Measurements from ENCODE around the gene C2CD3. TPM values are rescaled to one million over a fixed set of nuclear protein-coding genes. Genes with fewer than 3 reads are reported as not detected.
A peak's percentile ranks its signal among the peaks of the same experiment; 100 is the strongest.

C2CD3 gene
- total and polyA plus RNA-seq, 9 of the 15 experiments (the other 6 are each of a cell fraction or from before 2014, with no cell fraction given), result 4.4 to 20.2 (median 15.4) TPM

DNA sequence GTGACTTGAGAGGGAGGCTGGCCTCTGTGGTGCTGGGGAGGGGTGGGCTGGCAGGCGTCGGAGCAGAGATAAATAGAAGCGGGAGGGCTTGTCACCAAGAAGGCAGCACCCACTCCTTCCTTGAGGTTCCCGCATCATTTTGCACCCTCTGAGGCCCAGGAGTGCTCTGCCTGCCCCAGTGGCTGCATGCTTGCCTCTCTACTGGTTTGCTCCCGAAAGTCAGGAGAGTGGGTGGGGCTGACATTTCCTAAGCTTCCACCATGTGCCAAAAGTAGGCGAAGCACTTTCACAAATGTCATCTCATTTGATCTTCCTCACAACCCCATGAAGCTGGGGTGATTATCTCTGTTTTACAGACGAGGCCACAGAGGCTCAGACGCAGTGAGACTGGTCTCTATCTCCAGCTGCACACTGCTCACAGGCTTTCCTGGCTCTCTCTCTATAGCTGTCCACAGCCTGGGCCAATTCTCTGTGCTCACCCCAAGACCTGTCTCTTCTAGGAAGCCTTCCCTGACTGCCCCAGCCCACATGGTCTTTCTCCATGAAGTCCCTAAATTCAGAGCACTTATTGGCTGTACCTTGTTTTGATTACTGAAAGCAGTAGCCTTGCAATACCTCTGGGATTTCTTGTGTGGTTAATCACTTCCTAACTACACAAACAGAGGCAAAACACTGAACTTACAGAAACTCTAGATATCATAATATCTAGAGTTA, 159.3 kb downstream of the C2CD3 start (continued):
- TF ChIP-seq MCM2 (IDR thresholded peaks at IDR 0.05; ENCODE audit: low read depth) (no peak), SRSF7 (optimal IDR thresholded peaks at IDR 0.05; ENCODE audit: low read depth, low read length) (no peak), ZNF197 (CRISPR knock-in tag; IDR thresholded peaks at IDR 0.05; ENCODE audit: low read depth) (peak; percentile 79), RUNX1 (IDR thresholded peaks at IDR 0.05; ENCODE audit: low read depth) (peak; percentile 89; the same call in 1 of the 2 replicates), ZC3H8 (IDR thresholded peaks at IDR 0.05) (no peak), ZBED1 (IDR thresholded peaks at IDR 0.05) (peak; percentile 92), ZNF140 (CRISPR knock-in tag; IDR thresholded peaks at IDR 0.05) (0 out of 2 replicates have a peak, but pooled peaks have one; percentile 39)
- TF ChIP-seq, protein P1, sequence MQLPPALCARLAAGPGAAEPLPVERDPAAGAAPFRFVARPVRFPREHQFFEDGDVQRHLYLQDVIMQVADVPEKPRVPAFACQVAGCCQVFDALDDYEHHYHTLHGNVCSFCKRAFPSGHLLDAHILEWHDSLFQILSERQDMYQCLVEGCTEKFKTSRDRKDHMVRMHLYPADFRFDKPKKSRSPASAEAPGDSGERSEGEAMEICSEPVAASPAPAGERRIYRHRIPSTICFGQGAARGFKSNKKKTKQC (CRISPR knock-in tag; IDR thresholded peaks at IDR 0.05), result peak; percentile 56
- TF ChIP-seq, protein P2, sequence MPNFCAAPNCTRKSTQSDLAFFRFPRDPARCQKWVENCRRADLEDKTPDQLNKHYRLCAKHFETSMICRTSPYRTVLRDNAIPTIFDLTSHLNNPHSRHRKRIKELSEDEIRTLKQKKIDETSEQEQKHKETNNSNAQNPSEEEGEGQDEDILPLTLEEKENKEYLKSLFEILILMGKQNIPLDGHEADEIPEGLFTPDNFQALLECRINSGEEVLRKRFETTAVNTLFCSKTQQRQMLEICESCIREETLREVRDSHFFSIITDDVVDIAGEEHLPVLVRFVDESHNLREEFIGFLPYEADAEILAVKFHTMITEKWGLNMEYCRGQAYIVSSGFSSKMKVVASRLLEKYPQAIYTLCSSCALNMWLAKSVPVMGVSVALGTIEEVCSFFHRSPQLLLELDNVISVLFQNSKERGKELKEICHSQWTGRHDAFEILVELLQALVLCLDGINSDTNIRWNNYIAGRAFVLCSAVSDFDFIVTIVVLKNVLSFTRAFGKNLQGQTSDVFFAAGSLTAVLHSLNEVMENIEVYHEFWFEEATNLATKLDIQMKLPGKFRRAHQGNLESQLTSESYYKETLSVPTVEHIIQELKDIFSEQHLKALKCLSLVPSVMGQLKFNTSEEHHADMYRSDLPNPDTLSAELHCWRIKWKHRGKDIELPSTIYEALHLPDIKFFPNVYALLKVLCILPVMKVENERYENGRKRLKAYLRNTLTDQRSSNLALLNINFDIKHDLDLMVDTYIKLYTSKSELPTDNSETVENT (CRISPR knock-in tag; IDR thresholded peaks at IDR 0.05), result no peak
- TF ChIP-seq, protein P3, sequence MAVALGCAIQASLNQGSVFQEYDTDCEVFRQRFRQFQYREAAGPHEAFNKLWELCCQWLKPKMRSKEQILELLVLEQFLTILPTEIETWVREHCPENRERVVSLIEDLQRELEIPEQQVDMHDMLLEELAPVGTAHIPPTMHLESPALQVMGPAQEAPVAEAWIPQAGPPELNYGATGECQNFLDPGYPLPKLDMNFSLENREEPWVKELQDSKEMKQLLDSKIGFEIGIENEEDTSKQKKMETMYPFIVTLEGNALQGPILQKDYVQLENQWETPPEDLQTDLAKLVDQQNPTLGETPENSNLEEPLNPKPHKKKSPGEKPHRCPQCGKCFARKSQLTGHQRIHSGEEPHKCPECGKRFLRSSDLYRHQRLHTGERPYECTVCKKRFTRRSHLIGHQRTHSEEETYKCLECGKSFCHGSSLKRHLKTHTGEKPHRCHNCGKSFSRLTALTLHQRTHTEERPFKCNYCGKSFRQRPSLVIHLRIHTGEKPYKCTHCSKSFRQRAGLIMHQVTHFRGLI (CRISPR knock-in tag; IDR thresholded peaks at IDR 0.05), result peak; percentile 69; the same call in 1 of the 2 replicates
- TF ChIP-seq, protein P4, sequence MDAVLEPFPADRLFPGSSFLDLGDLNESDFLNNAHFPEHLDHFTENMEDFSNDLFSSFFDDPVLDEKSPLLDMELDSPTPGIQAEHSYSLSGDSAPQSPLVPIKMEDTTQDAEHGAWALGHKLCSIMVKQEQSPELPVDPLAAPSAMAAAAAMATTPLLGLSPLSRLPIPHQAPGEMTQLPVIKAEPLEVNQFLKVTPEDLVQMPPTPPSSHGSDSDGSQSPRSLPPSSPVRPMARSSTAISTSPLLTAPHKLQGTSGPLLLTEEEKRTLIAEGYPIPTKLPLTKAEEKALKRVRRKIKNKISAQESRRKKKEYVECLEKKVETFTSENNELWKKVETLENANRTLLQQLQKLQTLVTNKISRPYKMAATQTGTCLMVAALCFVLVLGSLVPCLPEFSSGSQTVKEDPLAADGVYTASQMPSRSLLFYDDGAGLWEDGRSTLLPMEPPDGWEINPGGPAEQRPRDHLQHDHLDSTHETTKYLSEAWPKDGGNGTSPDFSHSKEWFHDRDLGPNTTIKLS (IDR thresholded peaks at IDR 0.05; ENCODE audit: borderline replicate concordance, low read depth), result no peak; the same call in none of the 2 replicates
